IMR-90 (cell line): ENCODE data around the gene CUL3. TPM values are rescaled to one million over a fixed set of nuclear protein-coding genes. Genes with fewer than 3 reads are reported as not detected.

ENCODE experiments used
- ATAC-seq: fragments of 200-7000 bp; cut with Tn5 transposase; 2 replicates; pipeline ENCODE4 v1.9.1; 2020; ENCODE audit warnings: low read depth, mild to moderate bottlenecking, moderate library complexity
- BruUV-seq: library from RNA; stranded (reverse); fragments of 400-500 nt; replicated peaks from 2 replicates; lab custom pipeline; 2021; lab: Mats Ljungman, UMichigan
- CTCF ChIA-PET: fragments of 300-600 bp; formaldehyde crosslinking; extraction: SDS; loops from one replicate; lab custom pipeline; 2021; ENCODE audit warnings: antibody characterized with exemption; lab: Yijun Ruan, JAX
- POLR2A ChIA-PET: fragments of 300-600 bp; sonication (Branson Sonifier 250); formaldehyde crosslinking; loops from one replicate; lab custom pipeline; 2022; ENCODE audit warnings: antibody characterized with exemption; ENCODE audit not compliant: unreplicated experiment; lab: Charles Lee
- DNase-seq: peaks from one replicate; pipeline ENCODE4 v3.0.0; 2013
- H2AFZ ChIP-seq: replicated peaks from 2 replicates; pipeline ENCODE3; 2013; ENCODE audit warnings: low read length, mild to moderate bottlenecking; ENCODE audit not compliant: poor library complexity
- H2AK5ac ChIP-seq: 2 replicates; pipeline ENCODE4 v1.6.1; 2013; ENCODE audit warnings: low read depth, low read length, inconsistent platforms
- H2AK9ac ChIP-seq: replicated peaks from 2 replicates; pipeline ENCODE3; 2013; ENCODE audit warnings: mild to moderate bottlenecking, low read depth, low read length, moderate library complexity; ENCODE audit not compliant: poor library complexity
- H2BK120ac ChIP-seq: 2 replicates; pipeline ENCODE4 v1.6.1; 2013; ENCODE audit warnings: low read depth, low read length, inconsistent platforms
- H2BK15ac ChIP-seq: 3 replicates; pipeline ENCODE4 v1.6.1; 2013; ENCODE audit warnings: low read depth, low read length, inconsistent platforms
- H2BK20ac ChIP-seq: 2 replicates; pipeline ENCODE4 v1.6.1; 2013; ENCODE audit warnings: low read depth, mild to moderate bottlenecking, inconsistent platforms, low read length, moderate library complexity
- H2BK5ac ChIP-seq: 2 replicates; pipeline ENCODE4 v1.6.1; 2013; ENCODE audit warnings: mild to moderate bottlenecking, low read depth, low read length, inconsistent platforms; ENCODE audit not compliant: poor library complexity, severe bottlenecking
- H3K14ac ChIP-seq: replicated peaks from 2 replicates; pipeline ENCODE4 v1.6.1; 2013; ENCODE audit warnings: low read depth, low read length, inconsistent platforms
- H3K18ac ChIP-seq: 2 replicates; pipeline ENCODE4 v1.6.1; 2013; ENCODE audit warnings: low read depth, low read length, control low read depth
- H3K23ac ChIP-seq: 2 replicates; pipeline ENCODE4 v1.6.1; 2013; ENCODE audit warnings: low read depth, low read length, inconsistent platforms
- H3K27ac ChIP-seq: 2 replicates; pipeline ENCODE4 v1.5.1; 2013; ENCODE audit warnings: mild to moderate bottlenecking, control low read depth, low read length; ENCODE audit not compliant: insufficient read depth
- H3K27me3 ChIP-seq: 2 replicates; pipeline ENCODE4 v1.6.1; 2013; ENCODE audit warnings: low read length; ENCODE audit not compliant: control insufficient read depth, insufficient read depth
- H3K36me3 ChIP-seq: 2 replicates; pipeline ENCODE4 v1.6.1; 2013; ENCODE audit warnings: low read length, mixed read lengths; ENCODE audit not compliant: control insufficient read depth, insufficient read depth
- H3K4ac ChIP-seq: 2 replicates; pipeline ENCODE4 v1.6.1; 2013; ENCODE audit warnings: low read depth, low read length, inconsistent platforms
- H3K4me1 ChIP-seq: 2 replicates; pipeline ENCODE4 v1.6.1; 2013; ENCODE audit warnings: low read length, mixed read lengths; ENCODE audit not compliant: control insufficient read depth, insufficient read depth
- H3K4me2 ChIP-seq: 2 replicates; pipeline ENCODE4 v1.6.1; 2013; ENCODE audit warnings: low read depth, mild to moderate bottlenecking, control low read depth, low read length, moderate library complexity
- H3K4me3 ChIP-seq: 2 replicates; pipeline ENCODE4 v1.5.1; 2013; ENCODE audit warnings: low read depth, mild to moderate bottlenecking, control low read depth, low read length, moderate library complexity; ENCODE audit not compliant: insufficient read depth
- H3K56ac ChIP-seq: 2 replicates; pipeline ENCODE4 v1.6.1; 2013; ENCODE audit warnings: low read length, inconsistent platforms; ENCODE audit not compliant: insufficient read depth; ENCODE audit errors: extremely low read depth
- H3K79me1 ChIP-seq, 2 experiments: 2 replicates each; pipeline ENCODE4 v1.6.1; 2013; ENCODE audit warnings: low read length in 2 of 2, inconsistent platforms in 1 of 2, low read depth in 1 of 2
- H3K9ac ChIP-seq: 2 replicates; pipeline ENCODE4 v1.6.1; 2013; ENCODE audit warnings: low read depth, low read length, control low read depth
- H3K9me1 ChIP-seq: 2 replicates; pipeline ENCODE4 v1.6.1; 2013; ENCODE audit warnings: low read length, inconsistent platforms; ENCODE audit not compliant: insufficient read depth
- H3K9me3 ChIP-seq: 2 replicates; pipeline ENCODE4 v1.6.1; 2013; ENCODE audit warnings: low read length; ENCODE audit not compliant: control insufficient read depth, insufficient read depth
- H4K20me1 ChIP-seq: 2 replicates; pipeline ENCODE4 v1.6.1; 2013; ENCODE audit warnings: low read length, inconsistent platforms; ENCODE audit not compliant: insufficient read depth
- H4K5ac ChIP-seq: 2 replicates; pipeline ENCODE4 v1.6.1; 2013; ENCODE audit warnings: mild to moderate bottlenecking, low read depth, low read length, control low read depth
- H4K8ac ChIP-seq, 2 experiments: 2 replicates each; pipeline ENCODE4 v1.6.1; 2013; ENCODE audit warnings: low read depth in 2 of 2, low read length in 2 of 2, control low read depth in 1 of 2, inconsistent platforms in 1 of 2
- H4K91ac ChIP-seq: 2 replicates; pipeline ENCODE4 v1.6.1; 2013; ENCODE audit warnings: low read depth, low read length, inconsistent platforms; ENCODE audit not compliant: insufficient read depth
- BHLHE40 ChIP-seq: fragments of 150-350 bp; IDR thresholded peaks from 2 replicates; pipeline ENCODE4 v1.6.1; 2016; ENCODE audit warnings: mild to moderate bottlenecking, low read depth, low read length
- CHD1 ChIP-seq: IDR thresholded peaks from 2 replicates; pipeline ENCODE4 v1.6.1; 2012; ENCODE audit warnings: low read depth, low read length, improper control_type of control experiment
- FOS ChIP-seq: fragments of 150-350 bp; IDR thresholded peaks from 2 replicates; pipeline ENCODE4 v1.6.1; 2016; ENCODE audit warnings: low read depth, low read length
- RAD21 ChIP-seq: IDR thresholded peaks from 2 replicates; pipeline ENCODE4 v1.6.1; 2012; ENCODE audit warnings: low read length, improper control_type of control experiment
- RFX5 ChIP-seq: IDR thresholded peaks from 2 replicates; pipeline ENCODE4 v1.8.0; 2012; ENCODE audit warnings: low read depth, mild to moderate bottlenecking, low read length, moderate library complexity
- SMC3 ChIP-seq: fragments of 150-350 bp; IDR thresholded peaks from 2 replicates; pipeline ENCODE4 v1.6.1; 2016; ENCODE audit warnings: low read depth, mild to moderate bottlenecking, antibody characterized with exemption, low read length, moderate library complexity
- WGBS, 2 experiments: methylation state at CpG; one replicate each; pipeline versions ENCODE4 v1.1.5 to v1.1.7; 2013; ENCODE audit warnings: missing lambda C conversion rate in 2 of 2; ENCODE audit not compliant: insufficient read length in 1 of 2; ENCODE audit errors: extremely low coverage in 2 of 2; 5-methylcytosine and 5-hydroxymethylcytosine counted together
- dilution Hi-C: fragments of 300-500 bp; cut with HindIII; formaldehyde crosslinking; loops from one replicate; pipeline ENCODE4 v1.14.3; 2018; ENCODE audit warnings: low sequenced_read_pairs; ENCODE audit not compliant: unreplicated experiment
- in situ Hi-C: fragments of 300-500 bp; cut with MboI; formaldehyde crosslinking; loops from 3 replicates; pipeline ENCODE4 v1.14.3; 2019; ENCODE audit warnings: low sequenced_read_pairs, inconsistent platforms, mixed read lengths
- intact Hi-C: fragments of 100-400 bp; cut with micrococcal nuclease; formaldehyde crosslinking; loops from 2 replicates; pipeline ENCODE4 v1.10.0; 2022
- polyA plus RNA-seq, 3 experiments: library from polyadenylated mRNA; depleted of rRNA; stranded (reverse); fragments of >200 nt; gene quantifications; 2 replicates each; pipeline ENCODE4 v1.2.3, GENCODE V29; 2012; ENCODE audit warnings: low replicate concordance in 1 of 3
- total RNA-seq: library from RNA; depleted of rRNA; stranded (reverse); fragments of >200 nt; gene quantifications from 2 replicates; pipeline ENCODE4 v1.2.3, GENCODE V29; 2012

Gene CUL3
- total and polyA plus RNA-seq, 2 of the 4 experiments (the other 2 are of a cell fraction): 33.7 to 45.7 TPM

DNA sequence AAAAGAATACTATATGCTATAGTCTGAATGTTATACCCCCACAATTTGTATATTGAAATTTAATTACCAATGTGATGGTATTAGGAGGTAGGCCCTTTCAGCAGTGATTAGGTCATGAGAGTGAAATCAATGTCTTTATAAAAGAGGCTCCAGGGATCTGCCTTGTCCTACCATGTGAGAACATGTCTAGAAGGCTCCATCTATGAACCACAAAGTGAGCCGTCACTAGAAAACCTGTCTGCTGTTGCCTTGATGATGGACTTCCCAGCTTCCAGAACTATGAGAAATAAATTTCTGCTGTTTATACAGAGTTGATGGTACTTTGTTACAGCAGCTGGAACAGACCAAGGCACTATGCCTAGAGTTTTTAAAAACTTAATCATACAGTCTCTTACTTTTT is 136.9 kb downstream of the CUL3 start:
- H3K4me3 ChIP-seq: no peak overlapping the region
- no peaks in the 10 kb centered on the region for H3K79me1 ChIP-seq
- BruUV-seq: no TSS peak
- H3K4me1 ChIP-seq: no peaks in the 10 kb centered on the region
- H3K9me3 ChIP-seq: no peaks in the 10 kb centered on the region
- no peak overlapping the region for H2BK5ac ChIP-seq
- dilution Hi-C loops (no loop called here), intact Hi-C loops (loop anchor here (5.0 to 10.0 kb wide), 2 partner anchors 91 to 197 kb away; no protein-coding TSS in a partner anchor), in situ Hi-C loops (no loop called here)
- H2AK5ac ChIP-seq: no peak overlapping the region
- DNase-seq (no peak), ATAC-seq (no peak)
- no CpG with 5 or more reads among the region's 1 CpG for WGBS, 2 experiments
- no peak overlapping the region for H4K8ac ChIP-seq
- no peak overlapping the region for H4K91ac ChIP-seq
- H3K27me3 ChIP-seq: no peaks in the 10 kb centered on the region
- no peak overlapping the region for H2AK9ac ChIP-seq
- H2BK120ac ChIP-seq: no peak overlapping the region
- POLR2A ChIA-PET: no interaction called here
- H3K9ac ChIP-seq: no peak overlapping the region
- no peak overlapping the region for H3K27ac ChIP-seq
- H3K18ac ChIP-seq: no peak overlapping the region
- H3K4ac ChIP-seq: no peak overlapping the region
- H3K4me2 ChIP-seq: no peak overlapping the region
- TF ChIP-seq RFX5 (no peak), FOS (no peak), CHD1 (no peak), BHLHE40 (no peak), RAD21 (no peak), SMC3 (no peak)
- H2BK20ac ChIP-seq: no peak overlapping the region
- H3K56ac ChIP-seq: no peak overlapping the region
- no peaks in the 10 kb centered on the region for H3K9me1 ChIP-seq
- H3K36me3 ChIP-seq: no peaks in the 10 kb centered on the region
- H3K14ac ChIP-seq: no peak overlapping the region
- H4K20me1 ChIP-seq: no peaks in the 10 kb centered on the region
- no peak overlapping the region for H2AFZ ChIP-seq
- CTCF ChIA-PET: interaction anchor here (0.7 kb wide), 1 partner anchor 35 kb away, joined by 3 read pairs; no protein-coding TSS in a partner anchor
- H4K5ac ChIP-seq: no peak overlapping the region
- H2BK15ac ChIP-seq: no peak overlapping the region
- H3K23ac ChIP-seq: no peak overlapping the region
